DOHH2 (cell line): ENCODE results near the gene KLHL28.

ENCODE experiments used
- EZH2phosphoT487 ChIP-seq: fragments of 200-600 bp; sonication (generic); IDR thresholded peaks from 2 replicates; pipeline ENCODE4 v1.6.1; 2017; ENCODE audit warnings: borderline replicate concordance, mild to moderate bottlenecking, antibody characterized with exemption, low read length, moderate library complexity, mixed read lengths
- TF ChIP-seq, protein P1 (sequence below): fragments of 200-600 bp; sonication (generic); IDR thresholded peaks from one replicate; pipeline ENCODE4 v1.5.1; 2014; ENCODE audit warnings: antibody characterized with exemption, mild to moderate bottlenecking, low read depth, low read length; ENCODE audit not compliant: poor library complexity, severe bottlenecking

DNA sequence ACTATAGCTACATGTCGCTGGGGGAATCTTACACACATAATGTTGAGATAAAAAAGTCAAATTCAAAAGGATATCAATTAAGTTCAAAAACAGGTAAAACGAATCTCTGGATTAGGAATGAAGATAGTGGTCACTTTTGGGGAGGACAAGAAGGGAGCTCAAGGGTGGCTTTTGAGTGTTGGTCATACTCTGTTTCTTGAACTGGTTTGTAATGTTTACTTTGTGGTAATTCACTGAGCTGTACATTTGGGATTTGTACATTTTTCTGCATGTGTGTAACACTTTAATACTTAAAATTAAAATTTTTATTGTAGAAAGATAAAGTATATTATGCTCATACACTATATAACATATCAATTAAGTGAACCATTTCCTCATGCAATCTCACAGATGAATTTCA is 26.6 kb downstream of the KLHL28 start:
- TF ChIP-seq, protein P1, sequence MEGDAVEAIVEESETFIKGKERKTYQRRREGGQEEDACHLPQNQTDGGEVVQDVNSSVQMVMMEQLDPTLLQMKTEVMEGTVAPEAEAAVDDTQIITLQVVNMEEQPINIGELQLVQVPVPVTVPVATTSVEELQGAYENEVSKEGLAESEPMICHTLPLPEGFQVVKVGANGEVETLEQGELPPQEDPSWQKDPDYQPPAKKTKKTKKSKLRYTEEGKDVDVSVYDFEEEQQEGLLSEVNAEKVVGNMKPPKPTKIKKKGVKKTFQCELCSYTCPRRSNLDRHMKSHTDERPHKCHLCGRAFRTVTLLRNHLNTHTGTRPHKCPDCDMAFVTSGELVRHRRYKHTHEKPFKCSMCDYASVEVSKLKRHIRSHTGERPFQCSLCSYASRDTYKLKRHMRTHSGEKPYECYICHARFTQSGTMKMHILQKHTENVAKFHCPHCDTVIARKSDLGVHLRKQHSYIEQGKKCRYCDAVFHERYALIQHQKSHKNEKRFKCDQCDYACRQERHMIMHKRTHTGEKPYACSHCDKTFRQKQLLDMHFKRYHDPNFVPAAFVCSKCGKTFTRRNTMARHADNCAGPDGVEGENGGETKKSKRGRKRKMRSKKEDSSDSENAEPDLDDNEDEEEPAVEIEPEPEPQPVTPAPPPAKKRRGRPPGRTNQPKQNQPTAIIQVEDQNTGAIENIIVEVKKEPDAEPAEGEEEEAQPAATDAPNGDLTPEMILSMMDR = no peak
- no peak for TF ChIP-seq EZH2phosphoT487
